Colon (tissue), 2 donors: Measurements from ENCODE around the gene PRSS38.

Experiments used
- FAIRE-seq: peaks from 2 replicates; lab custom pipeline; 2012; peaks lifted over from hg19 to GRCh38; lab: Jason Lieb, UNC
- donor health status: control.
- donor health status: control.

PRSS38 gene

DNA sequence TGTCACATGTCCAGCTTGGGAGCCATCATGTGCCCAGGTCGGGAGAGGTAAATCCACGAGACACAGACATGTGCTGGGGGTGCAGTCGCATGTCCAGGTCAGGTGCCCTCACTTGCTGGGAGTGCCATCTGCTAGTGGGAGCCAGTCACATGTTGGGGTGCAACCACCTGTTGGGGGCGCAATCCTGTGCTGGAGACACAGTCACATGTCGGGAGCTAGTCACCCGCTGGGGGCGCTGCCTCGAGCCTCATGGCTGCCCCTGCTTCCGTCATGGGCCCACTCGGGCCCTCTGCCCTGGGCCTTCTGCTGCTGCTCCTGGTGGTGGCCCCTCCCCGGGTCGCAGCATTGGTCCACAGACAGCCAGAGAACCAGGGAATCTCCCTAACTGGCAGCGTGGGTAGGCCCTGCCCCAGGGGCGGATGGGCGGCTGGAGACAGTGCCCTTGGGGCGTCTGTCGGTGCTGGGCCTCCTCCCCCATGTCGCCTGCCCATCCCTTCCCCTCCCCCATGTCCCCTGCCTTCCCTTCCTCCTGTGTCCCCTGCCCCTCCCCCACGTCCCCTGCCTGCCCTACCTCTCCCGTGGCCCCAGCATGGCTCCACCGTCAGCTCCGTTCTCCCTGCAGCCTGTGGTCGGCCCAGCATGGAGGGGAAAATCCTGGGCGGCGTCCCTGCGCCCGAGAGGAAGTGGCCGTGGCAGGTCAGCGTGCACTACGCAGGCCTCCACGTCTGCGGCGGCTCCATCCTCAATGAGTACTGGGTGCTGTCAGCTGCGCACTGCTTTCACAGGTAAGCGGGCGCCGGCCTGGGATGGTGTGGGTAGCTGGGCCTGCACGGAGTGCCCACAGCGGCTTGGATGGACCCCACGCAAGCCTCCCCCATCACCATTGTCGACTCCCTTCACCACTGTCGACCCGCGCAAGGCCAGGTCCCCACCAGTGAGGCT is at the start of gene PRSS38:
Gene PRSS38, plus strand, starts transcription at position 208 of the 942 bp plus-strand sequence. Its CDS starts 42 bp downstream, at position 250.
- FAIRE-seq = no peak

DNA sequence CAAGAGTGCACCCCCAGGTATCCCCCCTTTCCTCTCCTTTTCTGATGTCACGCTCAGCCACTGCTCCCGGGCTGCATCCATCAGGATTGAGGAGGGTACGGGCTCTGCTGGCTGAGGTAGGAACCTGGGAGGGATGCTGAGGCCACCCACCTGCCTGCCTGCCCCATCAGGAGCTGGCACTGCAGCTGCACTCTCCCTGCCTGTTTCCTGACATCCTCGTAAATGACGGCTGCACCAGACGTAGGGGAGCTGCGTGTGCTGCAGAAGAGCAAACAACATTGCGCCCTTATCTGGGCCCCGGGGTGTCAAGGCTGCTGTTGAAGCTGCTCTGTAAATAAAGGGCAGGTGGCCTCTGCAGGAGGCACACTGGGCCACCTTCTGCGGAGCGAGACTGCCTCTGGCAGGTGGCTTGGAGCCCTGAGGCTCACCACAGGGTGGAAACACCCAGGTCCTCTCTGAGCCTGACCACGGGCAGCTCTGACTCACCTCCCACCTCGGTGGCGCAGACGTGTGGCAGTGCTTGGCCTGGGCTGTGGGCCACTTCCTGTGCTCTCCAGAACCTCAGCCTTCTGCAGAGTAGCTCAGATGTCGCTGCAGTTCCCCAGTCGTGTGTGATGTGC is 49.4 kb upstream of the PRSS38 start:
- FAIRE-seq = no peak

GRCh38 chr1:227766653-227767277 is 48.7 kb upstream of the PRSS38 start:
- no peak for FAIRE-seq

- no peak for FAIRE-seq
Measured at GRCh38 chr1:227767401-227768124, 47.9 kb upstream of the PRSS38 start.

- no peak for FAIRE-seq
Measured at GRCh38 chr1:227768125-227768439, 47.4 kb upstream of the PRSS38 start.

- no peak for FAIRE-seq
Measured at GRCh38 chr1:227768640-227769039, 46.8 kb upstream of the PRSS38 start.

DNA sequence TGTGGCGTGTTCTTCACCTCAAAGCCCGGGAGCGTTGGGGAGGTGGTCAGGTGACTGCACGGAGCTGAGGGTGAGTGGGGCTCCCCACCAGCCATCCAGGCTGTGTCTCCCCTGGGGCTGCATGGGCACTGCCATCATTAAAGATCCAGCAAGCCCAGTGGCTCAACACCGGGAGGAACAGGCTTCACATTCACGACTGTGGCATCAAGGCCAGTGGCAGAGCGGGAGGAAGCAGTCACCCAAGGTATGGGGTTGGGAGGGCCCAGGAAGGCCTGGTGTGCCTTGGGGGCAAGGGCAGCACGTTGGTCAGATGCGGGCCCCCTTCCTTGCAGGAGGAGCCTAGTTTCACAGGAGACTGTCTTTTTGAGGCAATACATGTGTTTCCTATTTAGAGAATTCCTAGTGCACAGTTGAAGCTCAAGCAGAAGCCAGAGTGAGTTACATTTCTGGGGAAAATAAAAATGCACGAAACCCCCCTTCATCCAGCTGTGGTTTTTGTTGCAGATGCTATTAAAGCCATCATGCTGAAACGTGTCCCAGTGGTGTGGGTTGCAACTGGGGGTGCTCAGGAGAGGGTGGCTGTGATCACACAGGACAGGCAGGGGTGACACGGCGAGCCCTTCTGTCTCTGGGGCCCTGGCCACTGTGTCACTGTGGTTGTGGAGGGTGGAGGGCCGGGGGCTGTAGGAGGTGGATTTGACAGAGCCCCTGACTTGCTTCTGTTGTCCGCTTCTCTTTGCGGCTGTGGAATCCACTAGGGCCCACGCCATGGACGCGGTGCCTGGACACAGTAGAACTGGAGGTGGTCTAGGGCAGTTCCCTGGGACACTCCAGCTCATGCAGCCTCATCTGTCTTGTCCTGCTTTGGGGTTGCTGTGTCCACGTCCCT is 46.2 kb upstream of the PRSS38 start:
- FAIRE-seq = no peak

- no peak for FAIRE-seq
Measured at GRCh38 chr1:227769936-227770494, 45.5 kb upstream of the PRSS38 start.

GRCh38 chr1:227770812-227771211 is 44.7 kb upstream of the PRSS38 start:
- FAIRE-seq = no peak

DNA sequence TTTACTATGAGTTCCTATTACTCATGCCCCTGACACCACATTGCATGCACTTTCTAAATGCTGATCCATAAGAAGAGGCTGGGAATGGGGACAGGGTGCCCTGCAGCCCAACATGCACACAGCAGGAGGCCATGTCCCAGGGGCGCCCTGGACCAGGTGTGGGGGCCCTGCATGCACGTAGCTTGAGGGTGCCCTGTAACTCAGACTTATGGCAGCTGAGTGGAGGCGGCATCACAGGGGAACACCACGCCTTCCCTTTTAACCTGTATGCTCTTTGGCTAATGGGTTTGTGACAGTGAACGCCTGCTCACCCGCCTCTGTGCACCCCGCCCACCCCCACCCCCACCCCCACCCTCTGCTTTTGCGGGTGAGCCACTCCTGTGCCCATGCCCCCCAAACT is 44.1 kb upstream of the PRSS38 start:
- no peak for FAIRE-seq

- FAIRE-seq = no peak
Measured at GRCh38 chr1:227771771-227772170, 43.7 kb upstream of the PRSS38 start.

DNA sequence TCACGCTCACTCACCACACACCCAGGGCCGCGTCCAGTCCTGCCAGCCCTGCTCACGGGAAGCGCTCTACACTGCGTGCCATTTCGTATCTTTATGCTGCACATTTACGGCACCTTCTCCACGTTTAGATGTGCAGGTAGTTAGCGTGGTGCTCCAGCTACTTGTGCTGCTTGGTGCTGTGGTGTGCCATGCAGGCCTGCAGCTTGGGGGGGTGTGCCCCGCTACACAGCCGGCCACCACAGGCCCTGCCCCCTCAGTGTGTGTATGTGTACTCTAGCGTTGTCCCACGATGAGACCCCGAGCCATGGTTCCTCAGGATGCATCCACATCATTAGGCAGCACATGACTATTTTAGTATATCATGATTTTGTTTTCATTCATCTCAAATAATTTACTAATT is 41.9 kb upstream of the PRSS38 start:
- FAIRE-seq = no peak

GRCh38 chr1:227774051-227774731 is 41.3 kb upstream of the PRSS38 start:
- no peak for FAIRE-seq

DNA sequence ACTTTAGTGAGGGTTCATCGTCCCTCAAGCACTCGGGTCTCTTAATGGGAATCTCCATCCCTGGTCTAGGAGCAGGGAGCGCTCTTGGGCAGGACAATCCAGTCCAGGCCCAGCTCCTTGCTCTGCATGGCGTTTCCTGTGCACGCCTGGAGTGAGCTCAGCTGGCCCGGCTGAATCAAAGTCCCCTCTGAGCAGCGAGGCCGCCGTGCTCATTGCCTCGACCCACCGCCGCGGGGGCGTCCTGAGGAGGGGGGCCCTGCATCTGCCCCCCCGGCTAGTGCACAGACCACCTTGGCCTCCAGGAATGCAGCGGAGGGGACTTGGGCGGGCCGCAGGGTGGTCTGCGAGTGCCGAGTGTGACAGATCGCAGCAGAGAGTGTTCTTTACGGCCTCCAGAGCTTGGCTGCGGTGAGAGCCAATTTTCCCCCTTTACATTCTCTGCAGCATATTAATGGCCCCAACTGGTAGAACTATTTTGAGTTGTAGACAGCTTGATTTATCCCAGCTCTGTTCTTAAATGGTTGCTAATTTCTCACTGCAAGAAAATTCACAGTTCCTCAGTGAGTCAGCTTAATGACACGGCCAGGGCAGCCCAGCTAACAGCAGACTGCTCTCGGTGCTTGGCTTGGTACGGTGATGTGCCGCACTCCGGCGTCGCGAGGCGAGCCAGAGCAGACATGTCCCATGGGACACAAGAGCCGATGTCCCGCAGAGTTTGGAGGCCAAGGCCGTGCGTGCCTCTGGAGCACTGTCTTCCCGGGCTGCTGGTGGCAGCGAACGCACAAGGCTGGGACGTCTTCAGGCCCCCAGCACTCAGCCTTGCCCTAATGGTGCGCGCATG is 40.4 kb upstream of the PRSS38 start:
- no peak for FAIRE-seq

DNA sequence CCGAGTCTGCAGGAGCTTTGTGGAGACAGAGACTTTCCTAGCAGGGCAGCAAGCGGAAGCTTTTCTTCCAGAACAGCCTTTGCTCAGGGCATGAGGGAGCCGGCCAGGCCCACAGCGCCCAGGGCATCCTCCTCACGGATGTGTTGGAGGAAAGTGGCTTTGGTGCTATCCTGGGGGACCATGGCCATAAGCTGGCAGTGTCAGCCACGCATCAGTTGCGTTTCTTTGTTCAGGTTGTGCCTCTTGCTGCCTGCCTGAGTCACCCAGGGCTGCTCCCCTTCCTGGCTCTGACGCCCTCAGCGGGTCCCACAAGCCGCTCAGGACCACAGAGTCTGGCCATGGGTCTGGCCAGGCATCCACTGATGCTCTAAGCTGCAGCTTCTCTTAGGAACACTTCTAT is 39.6 kb upstream of the PRSS38 start:
- no peak for FAIRE-seq

DNA sequence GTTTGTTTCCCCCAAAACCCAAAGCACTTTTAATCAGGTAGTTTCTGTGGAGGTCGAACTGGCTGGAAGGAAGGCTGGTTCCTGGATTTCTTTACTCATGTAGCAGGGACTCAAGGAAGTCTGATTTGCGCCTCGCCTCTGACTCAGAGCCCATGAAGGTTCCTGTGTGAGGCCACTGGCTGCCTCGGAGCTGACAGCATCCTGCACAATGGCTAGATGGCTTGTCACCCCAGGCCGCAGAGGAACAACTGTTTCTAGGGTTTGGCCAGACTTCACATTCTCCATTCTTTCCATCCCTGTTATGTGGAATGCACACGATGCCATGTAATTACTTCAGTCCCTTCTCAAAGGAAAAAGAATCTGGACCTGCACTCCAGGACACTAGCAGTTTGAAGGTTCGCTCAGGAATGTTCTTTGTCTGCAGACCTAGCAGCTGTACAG is 39.1 kb upstream of the PRSS38 start:
- FAIRE-seq = no peak

GRCh38 chr1:227777156-227777555 is 38.3 kb upstream of the PRSS38 start:
- no peak for FAIRE-seq

- FAIRE-seq = no peak
Measured at GRCh38 chr1:227777646-227778045, 37.8 kb upstream of the PRSS38 start.

DNA sequence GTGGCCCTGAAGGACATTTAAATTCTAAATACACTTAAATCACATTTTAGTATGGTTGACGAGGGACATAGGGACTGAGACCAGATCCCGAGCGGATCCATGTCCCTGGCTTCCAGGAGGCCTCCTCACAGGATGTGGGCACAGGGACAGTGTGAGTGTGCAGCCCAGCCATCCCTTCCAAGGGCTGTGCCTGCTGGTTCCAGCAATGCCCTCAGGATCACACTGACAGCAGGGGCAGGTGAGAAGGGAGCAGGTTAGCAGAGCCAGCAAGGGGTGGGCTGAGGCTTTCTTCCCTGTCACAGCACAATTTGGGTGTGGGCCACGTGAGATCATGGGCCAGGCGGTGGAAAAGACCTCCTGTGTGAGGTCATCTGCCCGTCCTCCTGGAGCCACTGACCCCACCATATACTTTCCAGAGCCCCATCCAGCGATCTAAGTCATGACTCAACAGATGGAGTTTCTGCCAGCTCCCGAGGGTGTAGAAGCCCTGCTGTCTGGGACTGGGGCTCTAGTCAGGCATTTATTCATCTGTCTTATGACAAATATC is 37.0 kb upstream of the PRSS38 start:
- no peak for FAIRE-seq
